Pulmonary artery endothelial cell (primary cell): ENCODE measurements around the gene INTS1. TPM values are rescaled to one million over a fixed set of nuclear protein-coding genes. Genes with fewer than 3 reads are reported as not detected.

Experiments
- DNase-seq: peaks from one replicate; pipeline ENCODE4 v3.0.0-alpha.2; 2011; ENCODE audit warnings: low read depth, low spot score
- total RNA-seq: library from RNA; depleted of rRNA; stranded (reverse); fragments of >200 nt; gene quantifications from 2 replicates; pipeline ENCODE4 v1.2.3, GENCODE V29; 2014

Gene INTS1
- total RNA-seq, 1 donor from 2014 or later = 38.6 TPM

DNA sequence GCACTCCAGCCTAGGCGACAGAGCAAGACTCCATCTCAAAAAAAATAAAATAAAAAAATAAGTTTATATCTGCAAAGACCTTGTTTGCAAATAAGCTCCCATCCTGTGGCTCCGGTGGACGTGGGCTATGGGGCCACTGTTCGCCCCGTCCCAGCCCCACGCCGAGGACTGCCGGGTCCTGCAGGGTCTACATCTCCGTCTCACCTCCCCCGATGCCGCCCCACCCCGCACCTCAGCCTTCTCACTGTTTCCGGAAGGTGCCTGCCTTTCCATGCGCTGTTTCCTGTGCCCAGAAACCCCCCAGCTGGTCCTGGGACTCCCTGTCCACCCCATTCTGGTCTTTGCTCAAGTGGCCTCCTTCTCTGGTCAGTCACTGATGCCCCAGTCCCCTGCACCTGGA lies 5.0 kb upstream of the INTS1 start:
- no peak for DNase-seq

DNA sequence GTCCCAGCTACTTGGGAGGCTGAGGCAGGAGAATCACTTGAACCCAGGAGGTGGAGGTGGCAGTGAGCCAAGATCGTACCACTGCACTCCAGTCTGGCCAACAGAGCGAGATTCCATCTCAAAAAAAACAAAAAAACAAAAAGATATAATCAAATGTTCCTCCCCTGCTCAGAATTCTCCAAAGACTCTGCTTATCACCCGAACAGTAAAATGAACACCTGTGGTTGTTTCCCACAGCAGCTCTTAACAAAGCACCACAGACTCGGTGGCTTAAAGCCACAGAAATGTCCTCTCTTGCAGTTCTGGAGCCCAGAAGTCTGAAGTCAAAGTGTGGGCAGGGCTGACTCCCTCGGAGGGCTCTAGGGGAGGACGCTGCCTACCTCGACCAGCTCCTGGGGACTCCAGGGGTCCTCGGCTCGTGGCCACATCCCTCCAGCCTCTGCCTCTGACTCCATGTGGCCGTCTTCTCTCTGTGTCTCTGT lies 4.1 kb upstream of the INTS1 start:
- no peak for DNase-seq

DNA sequence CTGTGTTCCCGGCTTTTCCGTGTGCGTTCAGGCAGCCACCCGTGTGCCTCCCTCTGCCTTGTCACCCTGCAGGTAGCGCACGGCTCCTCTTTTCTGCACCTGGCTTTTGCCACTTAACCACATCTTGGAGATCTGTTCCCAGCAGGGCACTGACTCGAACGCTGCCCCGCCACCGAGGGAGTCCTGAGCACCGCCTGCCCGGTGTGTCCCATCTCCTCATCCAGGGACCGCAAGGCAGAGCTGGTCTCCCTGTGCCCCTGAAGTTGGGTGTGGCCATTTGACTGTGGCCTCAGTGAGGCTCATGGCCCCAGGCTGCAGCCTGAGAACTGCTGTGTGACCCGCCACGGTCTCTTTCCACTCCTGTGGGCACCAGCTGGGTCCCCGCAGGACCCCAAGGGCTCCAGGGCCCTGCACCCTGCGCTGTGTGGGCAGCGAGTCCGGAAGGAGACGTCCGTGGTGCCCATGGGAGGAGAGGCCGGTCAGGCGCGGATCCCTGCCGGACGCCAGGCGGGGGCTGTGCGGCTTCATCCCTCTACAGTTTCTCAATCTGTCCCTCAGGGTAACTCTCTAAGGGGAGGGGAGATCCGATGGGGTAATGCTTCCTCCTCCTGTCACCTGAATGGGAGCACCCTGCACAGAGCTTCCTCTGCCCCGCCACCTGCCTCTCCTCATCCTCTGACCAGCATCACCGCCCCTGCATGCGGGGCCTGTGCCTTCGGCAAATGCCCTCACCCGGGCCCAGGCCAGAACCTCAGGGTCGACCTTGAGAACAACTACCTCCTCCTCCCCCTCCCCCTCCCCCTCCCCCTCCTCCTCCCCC lies 1.8 kb upstream of the INTS1 start:
- no peak for DNase-seq

GRCh38 chr7:1503390-1503789 lies 799 bp downstream of the INTS1 start:
- no peak for DNase-seq

GRCh38 chr7:1502845-1503244 lies 1.3 kb downstream of the INTS1 start:
- no peak for DNase-seq

GRCh38 chr7:1501487-1502270 lies 2.5 kb downstream of the INTS1 start:
- no peak for DNase-seq

DNA sequence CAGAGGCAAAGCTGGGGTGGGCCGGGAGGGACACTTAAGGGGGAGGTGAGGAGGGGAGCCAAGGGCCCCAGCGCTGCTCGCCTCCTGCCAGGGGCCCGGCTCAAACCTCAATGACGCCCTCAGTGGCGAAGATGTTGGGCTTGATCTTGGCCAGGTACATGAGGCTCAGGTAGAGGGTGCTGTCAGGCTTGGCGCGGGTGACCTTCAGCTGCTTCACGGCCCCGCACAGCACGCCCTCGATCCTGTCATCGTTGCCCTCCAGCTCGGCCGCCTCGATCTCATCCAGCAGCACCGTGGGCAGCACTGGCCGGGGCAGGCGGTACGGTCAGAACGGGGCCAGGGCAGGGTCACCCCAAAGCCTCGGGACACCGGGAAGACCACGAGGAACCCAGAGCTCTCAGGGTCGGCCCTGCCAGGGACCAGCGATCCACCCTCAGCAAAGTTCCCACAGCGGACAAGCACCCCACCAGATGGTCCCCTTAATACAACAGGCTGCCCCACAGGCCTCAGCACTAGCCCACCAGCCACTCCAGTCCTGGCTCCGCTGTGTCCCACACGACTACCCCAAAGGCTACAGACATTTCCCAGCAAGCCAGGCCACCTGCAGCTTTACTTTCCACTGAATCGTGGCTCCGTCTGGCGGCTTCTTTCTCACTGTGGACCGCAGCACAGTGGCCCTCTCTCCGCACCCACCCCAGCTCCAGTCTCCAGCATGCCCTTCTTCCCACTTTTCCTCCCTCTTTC lies 4.0 kb downstream of the INTS1 start:
- DNase-seq = no peak

DNA sequence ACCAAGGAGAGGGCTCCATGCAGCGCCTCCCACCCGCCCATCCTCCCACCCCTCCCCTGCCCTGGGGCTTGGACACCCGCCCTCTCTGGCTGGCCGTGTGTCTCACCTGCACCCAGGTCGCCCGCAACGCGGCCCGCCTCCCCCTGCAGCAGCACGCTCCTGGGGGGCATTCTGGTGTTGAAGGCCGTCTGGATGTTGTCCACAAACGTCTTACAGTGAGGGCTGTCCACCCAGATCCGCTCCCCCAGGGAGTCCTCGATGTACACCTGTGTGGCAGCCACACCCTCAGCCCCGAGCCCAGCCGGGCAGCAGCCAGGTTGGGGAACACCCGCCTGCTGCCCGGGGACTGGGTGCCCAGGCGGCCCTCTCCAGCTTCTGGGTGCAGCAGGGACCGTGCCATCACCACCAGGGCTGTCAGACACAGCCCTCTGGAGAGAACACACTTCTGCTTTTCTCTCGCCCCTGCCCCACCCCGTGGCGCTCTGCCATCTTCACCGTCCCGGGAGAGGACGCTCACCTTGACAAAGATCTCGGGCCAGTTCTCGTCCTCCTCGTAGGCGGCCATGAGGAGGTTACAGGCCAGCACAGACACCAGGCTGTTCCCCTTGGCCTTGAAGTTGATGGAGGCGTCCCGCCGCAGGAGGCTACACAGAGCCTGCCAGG lies 4.7 kb downstream of the INTS1 start:
- no peak for DNase-seq

DNA sequence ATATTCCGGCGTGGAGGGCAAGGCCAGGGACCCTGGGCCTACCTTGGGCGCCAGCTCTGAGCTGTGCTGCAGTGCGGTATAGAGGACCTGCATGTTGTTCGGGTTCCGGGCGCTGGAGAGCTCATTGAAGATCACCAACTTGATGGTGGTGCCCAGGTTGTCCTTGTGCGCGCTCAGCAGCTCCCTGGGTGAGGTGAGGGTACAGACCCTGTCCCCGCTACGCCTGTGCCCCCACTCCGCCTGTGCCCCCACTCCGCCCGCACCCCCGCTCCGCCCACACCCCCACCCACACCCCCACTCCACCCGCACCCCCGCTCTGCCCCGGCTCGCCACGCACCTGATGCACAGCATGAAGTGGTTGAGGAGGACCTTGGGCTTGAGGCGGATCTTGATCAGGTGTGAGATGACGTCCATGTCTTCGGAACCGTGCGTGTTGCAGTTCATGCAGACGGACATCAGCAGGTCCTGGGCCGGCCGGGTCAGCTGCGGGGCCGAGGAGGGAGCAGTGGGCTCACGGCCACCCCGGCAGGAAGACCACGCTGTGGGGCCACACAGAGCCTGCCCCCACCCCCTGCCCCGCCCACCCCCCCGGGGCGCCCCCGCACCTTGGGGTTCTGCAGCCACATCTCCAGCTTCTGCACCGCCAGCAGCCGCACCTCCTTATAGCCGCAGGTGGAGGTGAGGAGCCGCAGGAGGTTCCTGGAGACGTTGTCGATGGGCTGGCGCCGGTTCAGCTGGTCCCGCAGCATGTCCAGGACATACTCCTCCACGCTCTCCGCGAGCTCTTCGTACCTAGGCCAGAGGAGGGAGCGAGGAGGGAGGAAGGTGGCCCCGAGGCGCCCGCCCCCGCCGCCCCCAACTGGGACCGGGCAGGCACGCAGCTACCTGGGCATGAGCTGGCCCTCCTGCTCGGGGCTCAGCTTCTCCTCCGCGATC lies 5.6 kb downstream of the INTS1 start:
- no peak for DNase-seq

DNA sequence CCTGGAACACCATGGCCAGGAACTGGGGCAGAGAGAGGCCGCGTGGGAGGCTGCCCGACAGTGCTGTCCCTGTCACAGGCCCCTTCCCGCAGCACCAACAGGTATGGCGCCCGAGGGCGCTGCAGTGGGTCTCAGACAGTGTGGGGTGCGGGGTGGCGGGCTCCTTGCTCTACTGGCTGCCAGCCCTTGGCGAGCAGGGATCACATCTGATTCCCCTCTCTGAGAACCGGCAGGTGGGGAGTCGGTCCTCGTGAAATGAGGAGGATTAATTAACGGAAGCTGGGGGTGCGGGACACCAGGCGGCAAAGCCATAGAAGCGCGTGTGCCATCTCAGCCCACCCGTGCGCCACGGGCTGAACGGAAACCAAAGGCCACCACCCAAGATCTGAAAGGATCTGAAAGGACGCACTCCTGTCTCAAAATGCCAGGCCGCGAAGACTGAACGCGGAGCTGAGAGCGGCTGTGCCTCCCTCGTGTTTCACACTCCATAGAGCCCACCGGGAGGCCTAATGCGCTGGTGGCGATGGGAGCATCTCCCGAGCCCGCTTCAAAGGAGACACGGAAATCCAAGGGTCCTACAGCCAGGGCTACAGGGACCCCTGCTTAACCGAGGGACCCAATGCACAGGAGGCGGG lies 6.8 kb downstream of the INTS1 start:
- DNase-seq = no peak

GRCh38 chr7:1496531-1497292 lies 7.5 kb downstream of the INTS1 start:
- no peak for DNase-seq

DNA sequence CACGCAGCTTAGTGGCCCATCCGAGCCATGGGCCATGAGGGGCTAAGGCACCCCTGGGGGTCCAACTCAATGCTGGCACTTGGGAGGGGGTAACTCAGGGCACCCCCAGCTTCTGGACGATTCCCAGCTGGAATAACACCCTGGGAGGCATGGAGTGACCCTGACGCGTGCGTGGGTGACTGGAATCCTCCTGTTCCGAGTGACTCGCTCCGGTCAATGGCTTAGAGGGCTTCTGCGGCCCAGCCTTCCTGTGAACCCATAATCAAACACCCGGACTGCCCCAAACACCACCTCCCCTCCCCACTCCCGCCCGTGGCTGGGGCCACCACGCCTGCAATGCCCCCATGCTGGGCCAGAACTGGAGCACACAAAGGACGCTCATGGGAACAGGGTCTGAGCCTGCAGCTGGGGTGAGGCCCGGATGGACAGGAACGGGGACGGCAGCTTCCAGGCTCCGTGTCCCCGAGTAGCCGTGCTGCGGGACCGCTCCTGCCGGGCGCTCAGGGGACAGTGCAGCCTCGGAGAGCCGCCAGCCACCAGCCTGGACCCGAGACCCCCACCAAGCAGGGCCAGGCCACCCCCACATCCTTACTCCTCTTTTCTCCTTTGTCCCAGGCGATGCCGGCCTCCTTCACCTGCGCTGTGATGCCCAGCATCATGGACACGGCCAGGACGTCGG lies 8.5 kb downstream of the INTS1 start:
- no peak for DNase-seq

DNA sequence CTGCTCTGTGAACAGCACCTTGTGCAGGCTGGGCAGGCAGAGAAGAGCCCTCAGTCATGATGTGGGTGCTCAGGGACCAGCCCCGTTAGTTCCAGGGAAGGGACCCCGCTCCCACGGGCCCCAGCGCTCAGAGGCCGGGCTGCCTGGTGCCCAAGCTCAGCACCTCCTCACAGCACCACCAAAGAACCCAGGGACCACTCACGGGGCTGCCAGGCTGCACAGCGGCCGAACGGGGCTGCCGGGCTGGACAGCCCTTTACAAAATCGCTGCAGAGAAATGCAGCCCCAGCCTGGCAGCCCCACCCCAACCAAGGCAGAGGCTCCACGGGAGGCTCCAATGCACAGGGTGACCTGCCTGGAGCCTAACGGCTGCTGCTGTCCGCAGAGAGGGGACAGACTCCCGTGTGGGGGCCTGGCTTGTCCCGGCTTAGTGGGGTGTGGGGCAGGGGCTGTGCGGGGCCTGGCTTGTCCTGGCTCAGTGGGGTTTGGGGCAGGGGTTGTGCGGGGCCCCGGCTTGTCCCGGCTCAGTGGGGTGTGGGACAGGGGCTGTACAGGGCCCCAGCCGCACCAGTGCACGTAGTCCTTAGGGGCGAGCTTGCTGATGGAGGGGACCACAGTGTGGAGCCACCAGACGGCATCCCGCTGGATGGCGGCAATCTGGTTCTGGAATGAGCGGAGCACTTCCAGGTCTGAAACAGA lies 9.2 kb downstream of the INTS1 start:
- no peak for DNase-seq

DNA sequence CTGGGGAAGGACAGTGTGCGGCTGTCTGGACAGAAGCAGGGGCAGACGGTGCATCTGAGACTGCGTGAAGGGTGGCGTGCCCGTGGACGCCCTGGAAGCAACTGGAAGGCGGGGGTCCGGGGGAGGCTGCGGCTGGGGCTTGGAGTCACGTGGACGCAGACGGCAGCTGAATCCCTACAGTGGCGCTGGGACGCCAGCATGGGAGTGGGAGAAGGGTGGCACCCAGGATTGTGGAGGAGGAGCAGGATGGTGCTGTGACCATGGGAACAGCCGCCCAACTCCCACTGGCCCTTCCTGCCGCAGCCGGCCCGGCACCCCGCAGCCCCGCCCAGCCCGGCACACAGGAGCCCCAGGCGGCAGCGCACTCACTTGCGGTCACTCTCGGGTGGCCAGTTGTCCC lies 9.7 kb downstream of the INTS1 start:
- DNase-seq = no peak

DNA sequence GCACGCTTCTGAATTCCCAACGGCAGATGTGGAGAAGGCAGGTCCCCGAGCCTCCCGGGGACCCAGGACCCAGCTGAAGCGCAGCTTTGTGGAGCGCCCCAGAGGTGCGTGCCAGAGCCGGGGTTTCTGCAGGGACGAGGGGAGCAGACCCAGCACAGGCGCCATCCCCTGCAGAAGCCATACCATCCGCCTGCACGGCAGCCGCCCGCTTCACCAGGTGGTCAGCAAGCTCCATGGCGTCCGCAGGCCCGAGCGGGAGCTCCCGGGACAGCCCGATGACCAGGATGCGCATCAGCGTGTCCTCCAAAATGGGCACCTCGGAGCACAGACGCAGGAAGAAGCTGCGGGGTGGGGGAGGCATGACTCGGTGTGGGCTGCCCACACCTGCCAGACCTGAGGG lies 10.6 kb downstream of the INTS1 start:
- DNase-seq = no peak

DNA sequence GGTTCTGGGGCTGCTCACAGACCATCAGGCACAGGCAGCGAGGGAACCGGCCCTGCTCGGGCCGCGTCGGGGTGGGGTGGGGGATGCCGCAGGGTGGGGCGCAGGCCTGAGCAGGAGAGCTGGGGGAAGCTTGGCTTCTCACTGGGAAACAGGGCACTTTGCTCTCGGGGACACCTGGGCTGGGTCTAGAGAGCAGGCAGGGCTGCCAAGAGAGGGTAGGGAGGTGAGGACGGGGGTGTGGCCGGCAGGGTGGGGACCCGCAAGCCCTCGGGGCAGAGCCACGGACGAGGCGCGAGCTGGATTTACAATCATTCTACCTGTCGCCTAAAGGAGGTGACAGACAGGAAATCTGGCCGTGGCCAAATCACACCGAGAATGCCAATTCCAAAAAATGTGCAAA lies 11.1 kb downstream of the INTS1 start:
- DNase-seq = no peak

- no peak for DNase-seq
Measured at GRCh38 chr7:1492640-1493039, 11.5 kb downstream of the INTS1 start.

DNA sequence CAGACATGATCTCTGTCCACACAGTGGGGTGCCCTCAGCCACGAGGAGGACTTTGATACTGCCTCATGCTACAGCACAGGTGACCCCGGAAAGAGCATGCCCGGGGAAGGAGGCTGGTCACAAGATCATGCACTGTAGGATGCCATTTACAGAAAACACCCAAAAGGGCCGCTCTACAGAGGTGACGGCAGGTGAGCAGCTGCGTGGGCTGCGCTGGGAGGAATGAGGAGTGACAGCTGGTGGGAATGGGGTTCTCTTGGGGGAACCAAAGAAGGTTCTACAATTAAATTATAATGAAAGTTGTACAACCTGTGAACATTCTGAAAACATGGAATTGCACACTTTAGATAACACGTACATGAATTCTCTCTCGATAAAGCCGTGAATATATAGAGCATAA lies 12.0 kb downstream of the INTS1 start:
- DNase-seq = no peak
